ENCODE data around the gene LIF. TPM values are rescaled to one million over a fixed set of nuclear protein-coding genes. Genes with fewer than 3 reads are reported as not detected.

LIF gene
- total and polyA plus RNA-seq, 4 experiments from 2014 or later, result 0.26 to 0.58 TPM; not detected in 2

- peaks cover 0 to 3% of the 10 kb centered on the region in 2 donors for H3K27me3 Mint-ChIP-seq
- Histone ChIP-seq H3K4me3 (ENCODE audit: low read length in 2 of 2) (no peak overlapping the region), H3K4me1 (ENCODE audit: insufficient read depth, low read length) (peaks cover 36% of the 10 kb centered on the region), H3K27ac (ENCODE audit: low read depth, low read length) (no peak overlapping the region), H3K36me3 (ENCODE audit: insufficient read depth, low read length) (no peaks in the 10 kb centered on the region), H3K27me3 (ENCODE audit: insufficient read depth, low read length) (no peaks in the 10 kb centered on the region), H3K9me3 (ENCODE audit: control insufficient read depth in 1 of 2, low read length in 2 of 2) (no peaks in the 10 kb centered on the region)
- H3K9me3 Mint-ChIP-seq, result no peaks in the 10 kb centered on the region
- intact Hi-C loops (cut with micrococcal nuclease), result no loop called here
- no peaks in the 10 kb centered on the region for H3K36me3 Mint-ChIP-seq
- peak in 1 of 5 donors; percentile 12 for DNase-seq
- ChIA-PET CTCF (ENCODE audit: partially characterized antibody) (interaction anchor here (1.4 kb wide), 1 partner anchor 21 kb away, joined by 5 read pairs; no protein-coding TSS in a partner anchor), POLR2A (ENCODE audit: partially characterized antibody) (no interaction called here)
- no peak overlapping the region for H3K27ac Mint-ChIP-seq
- H3K4me3 Mint-ChIP-seq, result no peak overlapping the region
- H3K4me1 Mint-ChIP-seq, result peaks cover 20 to 41% (median 27%) of the 10 kb centered on the region in 4 donors
Measured at GRCh38 chr22:30241576-30242371, 4.8 kb downstream of the LIF start.

GRCh38 chr22:30240541-30241417 is 5.8 kb downstream of the LIF start:
- ChIA-PET POLR2A (ENCODE audit: partially characterized antibody) (no interaction called here), CTCF (ENCODE audit: partially characterized antibody) (interaction anchor here (1.4 kb wide), 1 partner anchor 22 kb away, joined by 5 read pairs; no protein-coding TSS in a partner anchor)
- Mint-ChIP-seq H3K4me3 (no peak overlapping the region), H3K4me1 (peaks cover 18 to 31% (median 21%) of the 10 kb centered on the region in 4 donors), H3K27ac (no peak overlapping the region), H3K27me3 (no peaks in the 10 kb centered on the region), H3K9me3 (no peaks in the 10 kb centered on the region), H3K36me3 (no peaks in the 10 kb centered on the region)
- no peaks in the 10 kb centered on the region for H3K9me3 ChIP-seq (ENCODE audit: control insufficient read depth in 1 of 2, low read length in 2 of 2)
- H3K27ac ChIP-seq (ENCODE audit: low read depth, low read length), result no peak overlapping the region
- no peaks in the 10 kb centered on the region for H3K36me3 ChIP-seq (ENCODE audit: insufficient read depth, low read length)
- no peaks in the 10 kb centered on the region for H3K27me3 ChIP-seq (ENCODE audit: insufficient read depth, low read length)
- DNase-seq, result no peak
- peaks cover 27% of the 10 kb centered on the region for H3K4me1 ChIP-seq (ENCODE audit: insufficient read depth, low read length)
- H3K4me3 ChIP-seq (ENCODE audit: low read length in 2 of 2), result no peak overlapping the region
- intact Hi-C loops (cut with micrococcal nuclease), result no loop called here

- no peaks in the 10 kb centered on the region for H3K36me3 Mint-ChIP-seq
- Histone ChIP-seq H3K36me3 (ENCODE audit: insufficient read depth, low read length) (no peaks in the 10 kb centered on the region), H3K27ac (ENCODE audit: low read depth, low read length) (no peak overlapping the region), H3K4me1 (ENCODE audit: insufficient read depth, low read length) (peaks cover 17% of the 10 kb centered on the region), H3K27me3 (ENCODE audit: insufficient read depth, low read length) (no peaks in the 10 kb centered on the region), H3K4me3 (ENCODE audit: low read length in 2 of 2) (no peak overlapping the region), H3K9me3 (ENCODE audit: control insufficient read depth in 1 of 2, low read length in 2 of 2) (no peaks in the 10 kb centered on the region)
- no peaks in the 10 kb centered on the region for H3K27me3 Mint-ChIP-seq
- H3K4me1 Mint-ChIP-seq, result peaks cover 13 to 22% (median 13%) of the 10 kb centered on the region in 4 donors
- DNase-seq, result peak in 1 of 5 donors; percentile 15
- no peak overlapping the region for H3K27ac Mint-ChIP-seq
- no peak overlapping the region for H3K4me3 Mint-ChIP-seq
- no peaks in the 10 kb centered on the region for H3K9me3 Mint-ChIP-seq
- intact Hi-C loops (cut with micrococcal nuclease), result no loop called here
- ChIA-PET POLR2A (ENCODE audit: partially characterized antibody) (no interaction called here), CTCF (ENCODE audit: partially characterized antibody) (no interaction called here)
Measured at GRCh38 chr22:30239488-30240405, 6.8 kb downstream of the LIF start.

- peaks cover 8% of the 10 kb centered on the region for H3K4me1 ChIP-seq (ENCODE audit: insufficient read depth, low read length)
- DNase-seq, result no peak
- Mint-ChIP-seq H3K27me3 (no peaks in the 10 kb centered on the region), H3K27ac (peak overlapping the region in 1 of 7 donors; percentile 55), H3K36me3 (no peaks in the 10 kb centered on the region), H3K4me3 (no peak overlapping the region), H3K9me3 (no peaks in the 10 kb centered on the region), H3K4me1 (peaks cover 4 to 13% (median 4%) of the 10 kb centered on the region in 4 donors)
- intact Hi-C loops (cut with micrococcal nuclease), result no loop called here
- no peaks in the 10 kb centered on the region for H3K36me3 ChIP-seq (ENCODE audit: insufficient read depth, low read length)
- no peak overlapping the region for H3K27ac ChIP-seq (ENCODE audit: low read depth, low read length)
- CTCF ChIA-PET (ENCODE audit: partially characterized antibody), result interaction anchor here (1.4 kb wide), 1 partner anchor 11 kb away, joined by 3 read pairs; no protein-coding TSS in a partner anchor
- H3K27me3 ChIP-seq (ENCODE audit: insufficient read depth, low read length), result no peaks in the 10 kb centered on the region
- H3K9me3 ChIP-seq (ENCODE audit: control insufficient read depth in 1 of 2, low read length in 2 of 2), result no peaks in the 10 kb centered on the region
- H3K4me3 ChIP-seq (ENCODE audit: low read length in 2 of 2), result no peak overlapping the region
- POLR2A ChIA-PET (ENCODE audit: partially characterized antibody), result no interaction called here
Measured at GRCh38 chr22:30238661-30239487, 7.7 kb downstream of the LIF start.

GRCh38 chr22:30238136-30238535 is 8.4 kb downstream of the LIF start:
- POLR2A ChIA-PET (ENCODE audit: partially characterized antibody), result no interaction called here
- intact Hi-C loops (cut with micrococcal nuclease), result no loop called here
- Histone ChIP-seq H3K4me1 (ENCODE audit: insufficient read depth, low read length) (peaks cover 2% of the 10 kb centered on the region), H3K36me3 (ENCODE audit: insufficient read depth, low read length) (no peaks in the 10 kb centered on the region), H3K27me3 (ENCODE audit: insufficient read depth, low read length) (no peaks in the 10 kb centered on the region), H3K4me3 (ENCODE audit: low read length in 2 of 2) (no peak overlapping the region), H3K27ac (ENCODE audit: low read depth, low read length) (no peak overlapping the region), H3K9me3 (ENCODE audit: control insufficient read depth in 1 of 2, low read length in 2 of 2) (no peaks in the 10 kb centered on the region)
- peak overlapping the region in 1 of 7 donors; percentile 47 for H3K27ac Mint-ChIP-seq
- no peaks in the 10 kb centered on the region for H3K36me3 Mint-ChIP-seq
- no peaks in the 10 kb centered on the region for H3K27me3 Mint-ChIP-seq
- H3K4me3 Mint-ChIP-seq, result no peak overlapping the region
- DNase-seq, result no peak
- H3K9me3 Mint-ChIP-seq, result no peaks in the 10 kb centered on the region
- H3K4me1 Mint-ChIP-seq, result peaks cover 0 to 6% (median 0%) of the 10 kb centered on the region in 4 donors
- CTCF ChIA-PET (ENCODE audit: partially characterized antibody), result interaction anchor here (1.0 to 1.4 kb wide), 2 partner anchors 10 to 130 kb away, joined by 3 to 4 read pairs; no protein-coding TSS in a partner anchor

- no peaks in the 10 kb centered on the region for H3K27me3 Mint-ChIP-seq
- Histone ChIP-seq H3K27me3 (ENCODE audit: insufficient read depth, low read length) (no peaks in the 10 kb centered on the region), H3K4me3 (ENCODE audit: low read length in 2 of 2) (no peak overlapping the region), H3K4me1 (ENCODE audit: insufficient read depth, low read length) (no peaks in the 10 kb centered on the region), H3K9me3 (ENCODE audit: control insufficient read depth in 1 of 2, low read length in 2 of 2) (no peaks in the 10 kb centered on the region), H3K36me3 (ENCODE audit: insufficient read depth, low read length) (no peaks in the 10 kb centered on the region), H3K27ac (ENCODE audit: low read depth, low read length) (no peak overlapping the region)
- H3K4me3 Mint-ChIP-seq, result no peak overlapping the region
- intact Hi-C loops (cut with micrococcal nuclease), result no loop called here
- no peaks in the 10 kb centered on the region for H3K4me1 Mint-ChIP-seq
- no peaks in the 10 kb centered on the region for H3K9me3 Mint-ChIP-seq
- ChIA-PET POLR2A (ENCODE audit: partially characterized antibody) (no interaction called here), CTCF (ENCODE audit: partially characterized antibody) (no interaction called here)
- H3K27ac Mint-ChIP-seq, result peak overlapping the region in 1 of 7 donors; percentile 8
- no peaks in the 10 kb centered on the region for H3K36me3 Mint-ChIP-seq
- DNase-seq, result no peak
Measured at GRCh38 chr22:30236875-30237274, 9.7 kb downstream of the LIF start.

All from CD4-positive, alpha-beta memory T cell (primary cell).